ENCODE measurements around the gene IPO13.

IPO13 gene

DNA sequence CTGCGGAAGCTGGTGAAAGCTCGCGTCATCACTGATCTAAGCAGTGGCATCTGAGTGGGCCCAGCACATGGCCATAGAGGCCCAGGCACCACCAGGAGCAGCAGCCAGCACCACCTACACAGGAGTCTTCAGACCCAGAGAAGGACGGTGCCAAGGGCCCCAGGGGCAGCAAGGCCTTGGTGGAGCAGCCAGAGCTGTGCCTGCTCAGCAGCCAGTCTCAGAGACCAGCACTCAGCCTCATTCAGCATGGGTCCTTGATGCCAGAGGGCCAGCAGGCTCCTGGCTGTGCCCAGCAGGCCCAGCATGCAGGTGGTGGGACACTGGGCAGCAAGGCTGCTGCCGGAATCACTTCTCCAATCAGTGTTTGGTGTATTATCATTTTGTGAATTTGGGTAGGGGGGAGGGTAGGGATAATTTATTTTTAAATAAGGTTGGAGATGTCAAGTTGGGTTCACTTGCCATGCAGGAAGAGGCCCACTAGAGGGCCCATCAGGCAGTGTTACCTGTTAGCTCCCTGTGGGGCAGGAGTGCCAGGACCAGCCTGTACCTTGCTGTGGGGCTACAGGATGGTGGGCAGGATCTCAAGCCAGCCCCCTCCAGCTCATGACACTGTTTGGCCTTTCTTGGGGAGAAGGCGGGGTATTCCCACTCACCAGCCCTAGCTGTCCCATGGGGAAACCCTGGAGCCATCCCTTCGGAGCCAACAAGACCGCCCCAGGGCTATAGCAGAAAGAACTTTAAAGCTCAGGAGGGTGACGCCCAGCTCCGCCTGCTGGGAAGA is 16.4 kb upstream of the IPO13 start:
- in situ Hi-C loops (cut with HindIII; ENCODE audit: low sequenced_read_pairs) = no loop called here
- DNase-seq (ENCODE audit: low read depth, low spot score) = no peak
- TF ChIP-seq, protein P1, sequence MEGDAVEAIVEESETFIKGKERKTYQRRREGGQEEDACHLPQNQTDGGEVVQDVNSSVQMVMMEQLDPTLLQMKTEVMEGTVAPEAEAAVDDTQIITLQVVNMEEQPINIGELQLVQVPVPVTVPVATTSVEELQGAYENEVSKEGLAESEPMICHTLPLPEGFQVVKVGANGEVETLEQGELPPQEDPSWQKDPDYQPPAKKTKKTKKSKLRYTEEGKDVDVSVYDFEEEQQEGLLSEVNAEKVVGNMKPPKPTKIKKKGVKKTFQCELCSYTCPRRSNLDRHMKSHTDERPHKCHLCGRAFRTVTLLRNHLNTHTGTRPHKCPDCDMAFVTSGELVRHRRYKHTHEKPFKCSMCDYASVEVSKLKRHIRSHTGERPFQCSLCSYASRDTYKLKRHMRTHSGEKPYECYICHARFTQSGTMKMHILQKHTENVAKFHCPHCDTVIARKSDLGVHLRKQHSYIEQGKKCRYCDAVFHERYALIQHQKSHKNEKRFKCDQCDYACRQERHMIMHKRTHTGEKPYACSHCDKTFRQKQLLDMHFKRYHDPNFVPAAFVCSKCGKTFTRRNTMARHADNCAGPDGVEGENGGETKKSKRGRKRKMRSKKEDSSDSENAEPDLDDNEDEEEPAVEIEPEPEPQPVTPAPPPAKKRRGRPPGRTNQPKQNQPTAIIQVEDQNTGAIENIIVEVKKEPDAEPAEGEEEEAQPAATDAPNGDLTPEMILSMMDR (IDR thresholded peaks at IDR 0.05; ENCODE audit: low read depth, low read length) = peak; percentile 42
- no peak overlapping the region for H3K4me3 ChIP-seq (ENCODE audit: low read depth, low read length)

DNA sequence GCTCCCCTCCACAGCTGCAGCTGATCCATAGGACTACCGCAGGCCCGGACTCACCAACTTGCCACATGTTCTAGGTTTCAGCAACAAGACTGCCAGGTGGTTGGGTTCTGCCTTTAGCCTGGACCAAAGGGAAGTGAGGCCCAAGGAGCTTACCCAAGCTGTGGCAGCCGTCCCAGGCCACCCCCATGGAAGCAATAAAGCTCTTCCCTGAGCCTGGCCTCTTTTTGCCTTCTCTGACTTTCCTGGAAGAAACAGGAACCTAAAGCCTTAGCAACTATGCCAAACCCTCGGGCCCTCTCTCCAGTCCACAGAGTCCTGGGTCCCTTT is 15.8 kb upstream of the IPO13 start:
- no peak overlapping the region for H3K4me3 ChIP-seq (ENCODE audit: low read depth, low read length)
- DNase-seq (ENCODE audit: low read depth, low spot score) = no peak
- in situ Hi-C loops (cut with HindIII; ENCODE audit: low sequenced_read_pairs) = no loop called here
- TF ChIP-seq, protein P1 (IDR thresholded peaks at IDR 0.05; ENCODE audit: low read depth, low read length) = no peak

DNA sequence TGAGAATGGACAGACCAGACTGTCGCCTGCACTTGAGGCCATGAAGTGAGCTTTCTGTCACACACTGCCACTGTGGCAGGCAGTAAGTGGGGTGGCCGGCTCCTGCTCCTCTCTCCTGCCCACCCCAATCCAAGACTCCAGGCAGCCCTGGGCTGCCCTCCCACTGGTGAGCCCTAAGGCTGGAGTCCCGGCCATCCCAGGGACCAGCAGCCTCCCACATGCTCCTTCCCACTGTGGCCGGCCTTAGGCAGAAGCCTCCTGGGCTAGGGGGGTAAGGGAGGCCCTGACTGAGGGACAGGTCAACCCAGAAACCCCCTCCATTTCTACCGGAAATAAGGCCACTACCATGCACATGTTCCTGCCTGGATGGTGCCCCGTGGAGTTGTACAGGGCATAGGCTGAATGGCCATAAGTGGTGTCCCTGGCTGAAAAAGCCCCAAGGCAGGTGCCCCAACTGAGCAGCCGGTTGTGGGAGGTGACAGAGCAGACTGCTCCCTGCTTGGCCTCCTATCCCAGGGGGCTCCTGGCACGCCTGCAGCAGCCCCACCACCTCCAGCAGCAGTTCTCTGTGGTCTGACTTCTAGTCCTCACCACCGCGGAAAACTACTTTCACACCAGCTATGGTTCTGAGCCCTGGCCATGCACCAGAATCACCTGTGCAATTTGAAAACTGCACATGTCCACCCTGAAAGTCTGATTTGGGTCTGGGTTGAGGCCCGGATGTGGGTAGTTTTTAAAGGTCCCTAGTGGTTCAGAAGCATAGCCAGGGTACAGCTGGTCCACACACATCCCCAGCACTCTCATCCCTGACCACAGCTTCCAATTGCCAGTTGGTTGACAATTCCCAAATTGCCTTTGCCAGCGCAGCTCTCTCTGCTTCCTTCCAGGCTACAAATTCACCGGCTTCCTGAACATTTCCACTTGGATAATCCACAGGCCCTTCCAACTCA is 14.8 kb upstream of the IPO13 start:
- in situ Hi-C loops (cut with HindIII; ENCODE audit: low sequenced_read_pairs) = no loop called here
- no peak for DNase-seq (ENCODE audit: low read depth, low spot score)
- no peak overlapping the region for H3K4me3 ChIP-seq (ENCODE audit: low read depth, low read length)
- TF ChIP-seq, protein P1 (IDR thresholded peaks at IDR 0.05; ENCODE audit: low read depth, low read length) = no peak

- peak overlapping the region; percentile 50 for H3K4me3 ChIP-seq (ENCODE audit: low read depth, low read length)
- peak; percentile 49 for DNase-seq (ENCODE audit: low read depth, low spot score)
- in situ Hi-C loops (cut with HindIII; ENCODE audit: low sequenced_read_pairs) = no loop called here
- TF ChIP-seq, protein P1 (IDR thresholded peaks at IDR 0.05; ENCODE audit: low read depth, low read length) = no peak
Measured at GRCh38 chr1:43932786-43933385, 13.9 kb upstream of the IPO13 start.

DNA sequence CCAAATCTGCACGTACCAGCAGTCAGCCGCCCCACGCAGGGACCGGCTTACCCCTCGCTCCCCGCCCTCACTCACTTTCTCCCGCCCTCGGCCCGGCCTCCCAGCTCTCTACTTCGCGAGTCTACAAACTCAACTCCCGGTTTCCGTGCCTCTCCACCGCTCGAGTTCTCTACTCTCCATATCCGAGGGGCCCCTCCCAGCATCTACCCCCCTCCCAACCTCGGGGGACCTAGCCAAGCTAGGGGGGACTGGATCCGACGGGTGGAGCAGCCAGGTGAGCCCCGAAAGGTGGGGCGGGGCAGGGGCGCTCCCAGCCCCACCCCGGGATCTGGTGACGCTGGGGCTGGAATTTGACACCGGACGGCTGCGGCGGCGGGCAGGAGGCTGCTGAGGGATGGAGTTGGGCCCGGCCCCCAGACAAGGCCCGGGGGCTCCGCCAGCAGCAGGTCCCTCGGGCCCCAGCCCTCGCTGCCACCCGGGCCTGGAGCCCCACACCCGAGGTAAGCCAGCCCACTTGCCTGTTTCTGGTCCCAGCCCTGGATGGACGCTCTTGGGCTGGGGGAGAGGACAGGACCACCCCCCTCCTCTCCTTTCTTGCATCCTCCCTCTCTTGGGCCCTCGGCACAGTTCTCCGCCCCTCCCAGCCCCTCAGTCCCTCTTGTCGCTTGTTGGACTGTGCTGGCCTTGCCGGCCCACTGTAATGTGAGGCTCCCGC is 13.2 kb upstream of the IPO13 start, which contains the start of gene ARTN:
Gene ARTN, plus strand, starts transcription at position 416 of the 715 bp plus-strand sequence. CDS start 1,856 bp downstream, outside the sequence.
- peak within 1 kb of the TSS; percentile 50 for H3K4me3 ChIP-seq (ENCODE audit: low read depth, low read length)
- in situ Hi-C loops (cut with HindIII; ENCODE audit: low sequenced_read_pairs) = no loop called here
- DNase-seq (ENCODE audit: low read depth, low spot score) = no peak
- TF ChIP-seq, protein P1 (IDR thresholded peaks at IDR 0.05; ENCODE audit: low read depth, low read length) = no peak
